C4-2B (cell line): ENCODE data around the gene N4BP3.

Experiments used
- H3K27ac ChIP-seq: fragments of 450-650 bp; 2 replicates; pipeline ENCODE4 v1.5.1; 2017
- ZFX ChIP-seq: fragments of 450-650 bp; IDR thresholded peaks from 2 replicates; pipeline ENCODE4 v1.6.1; 2017
- TF ChIP-seq, protein P1 (sequence below): fragments of 450-650 bp; conservative IDR thresholded peaks from 2 replicates; pipeline ENCODE4 v1.5.1; 2017; ENCODE audit warnings: mild to moderate bottlenecking

Gene N4BP3

GRCh38 chr5:178112545-178112944 lies 787 bp upstream of the N4BP3 start:
- no peak for TF ChIP-seq ZFX
- TF ChIP-seq, protein P1, sequence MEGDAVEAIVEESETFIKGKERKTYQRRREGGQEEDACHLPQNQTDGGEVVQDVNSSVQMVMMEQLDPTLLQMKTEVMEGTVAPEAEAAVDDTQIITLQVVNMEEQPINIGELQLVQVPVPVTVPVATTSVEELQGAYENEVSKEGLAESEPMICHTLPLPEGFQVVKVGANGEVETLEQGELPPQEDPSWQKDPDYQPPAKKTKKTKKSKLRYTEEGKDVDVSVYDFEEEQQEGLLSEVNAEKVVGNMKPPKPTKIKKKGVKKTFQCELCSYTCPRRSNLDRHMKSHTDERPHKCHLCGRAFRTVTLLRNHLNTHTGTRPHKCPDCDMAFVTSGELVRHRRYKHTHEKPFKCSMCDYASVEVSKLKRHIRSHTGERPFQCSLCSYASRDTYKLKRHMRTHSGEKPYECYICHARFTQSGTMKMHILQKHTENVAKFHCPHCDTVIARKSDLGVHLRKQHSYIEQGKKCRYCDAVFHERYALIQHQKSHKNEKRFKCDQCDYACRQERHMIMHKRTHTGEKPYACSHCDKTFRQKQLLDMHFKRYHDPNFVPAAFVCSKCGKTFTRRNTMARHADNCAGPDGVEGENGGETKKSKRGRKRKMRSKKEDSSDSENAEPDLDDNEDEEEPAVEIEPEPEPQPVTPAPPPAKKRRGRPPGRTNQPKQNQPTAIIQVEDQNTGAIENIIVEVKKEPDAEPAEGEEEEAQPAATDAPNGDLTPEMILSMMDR = no peak
- no peak overlapping the region for H3K27ac ChIP-seq

DNA sequence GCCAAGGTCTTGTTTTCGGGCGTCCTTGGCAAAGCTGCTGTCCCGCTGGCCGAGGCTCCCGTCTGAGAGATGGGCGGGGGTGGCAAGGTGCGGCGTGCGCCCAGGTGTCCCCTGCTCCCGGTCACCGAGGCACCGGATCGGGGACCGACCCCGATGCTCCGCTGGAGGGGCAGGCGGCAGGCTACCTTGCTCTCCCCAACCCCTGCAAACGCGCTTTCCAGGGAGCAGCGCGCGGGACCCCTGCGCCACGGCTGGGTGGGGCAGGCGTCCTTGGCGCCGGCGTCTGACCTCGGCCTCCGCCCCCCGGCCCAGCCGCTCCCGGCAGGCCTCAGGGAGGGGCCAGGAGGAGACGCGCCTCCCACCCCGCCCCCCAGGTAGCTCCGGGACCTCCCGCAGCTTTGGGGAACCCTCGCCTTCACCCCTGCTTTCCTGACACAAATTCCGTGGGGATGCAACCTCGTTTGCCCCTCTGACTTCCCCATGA lies 551 bp downstream of the N4BP3 start:
- H3K27ac ChIP-seq = no peak overlapping the region; the same call in 1 of the 2 replicates
- no peak for TF ChIP-seq ZFX
- TF ChIP-seq, protein P1 = no peak; the same call in 1 of the 2 replicates

DNA sequence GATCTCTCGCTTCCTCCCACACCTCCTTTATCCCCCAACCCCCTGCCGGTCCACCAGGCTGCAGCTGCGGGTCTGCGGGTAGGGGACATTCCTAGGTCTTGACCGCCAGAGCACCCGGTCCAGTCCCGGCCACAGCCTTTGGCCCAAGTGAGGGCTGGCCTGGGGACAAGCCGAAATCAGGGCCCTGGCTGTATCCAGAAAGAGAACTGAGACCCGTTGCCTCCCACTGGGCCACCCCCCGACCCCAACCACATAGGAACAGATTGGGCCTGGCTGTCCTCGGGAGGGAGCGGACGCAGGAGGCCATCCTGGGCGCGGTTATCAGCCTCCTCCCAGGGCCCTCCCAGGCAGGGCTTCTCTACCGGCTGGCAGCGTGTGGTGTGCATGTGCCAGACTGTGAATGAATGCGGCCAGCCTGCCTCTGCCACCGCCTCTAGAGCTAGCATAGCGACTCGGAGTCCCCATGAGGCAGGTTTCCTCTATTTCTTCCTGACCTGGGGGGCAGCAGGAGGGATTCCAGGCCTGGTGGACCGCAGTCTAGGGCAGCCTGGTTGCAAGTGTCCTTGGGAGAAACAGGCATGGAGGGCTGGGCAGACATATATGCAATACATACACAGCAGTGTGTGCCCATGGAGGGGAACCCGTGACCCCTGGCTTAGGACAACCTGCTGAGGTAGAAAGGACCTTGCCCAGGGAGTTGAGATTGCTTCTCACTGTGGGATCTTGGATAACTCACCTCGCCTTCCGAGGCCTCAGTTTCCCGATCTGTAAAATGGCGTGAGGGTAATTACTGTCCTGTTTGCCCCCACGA lies 1.2 kb downstream of the N4BP3 start:
- H3K27ac ChIP-seq = no peak overlapping the region
- TF ChIP-seq ZFX = no peak
- TF ChIP-seq, protein P1 = no peak

GRCh38 chr5:178115136-178115813 lies 1.9 kb downstream of the N4BP3 start:
- no peak for TF ChIP-seq ZFX
- TF ChIP-seq, protein P1 = no peak
- H3K27ac ChIP-seq = no peak overlapping the region

DNA sequence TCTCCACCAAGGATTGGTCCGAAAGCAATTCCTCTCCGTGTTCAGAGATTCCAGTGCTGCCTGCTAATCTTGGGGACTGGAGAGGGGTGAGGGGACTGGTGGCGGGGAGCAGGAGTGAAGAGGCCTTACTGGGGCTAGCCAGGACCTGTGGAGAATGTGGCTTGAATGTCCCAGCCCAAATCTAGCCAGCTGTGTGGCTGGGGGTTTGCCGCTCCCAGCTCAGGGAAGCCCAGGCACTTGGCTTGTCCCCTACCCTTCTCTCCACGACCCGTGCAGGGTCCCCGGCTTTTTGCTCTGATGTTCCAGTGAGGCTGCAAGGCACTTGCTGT lies 2.4 kb downstream of the N4BP3 start:
- TF ChIP-seq, protein P1 = no peak
- no peak for TF ChIP-seq ZFX
- no peak overlapping the region for H3K27ac ChIP-seq

GRCh38 chr5:178116143-178116885 lies 3.0 kb downstream of the N4BP3 start:
- TF ChIP-seq ZFX = no peak
- TF ChIP-seq, protein P1 = no peak
- no peak overlapping the region for H3K27ac ChIP-seq
